Activated naive CD4-positive, alpha-beta T cell treated with anti-CD3 and anti-CD28 coated beads, Interleukin-2, amount 50 U/mL, for 72 hours (primary cell): ENCODE data around the gene ALPG. TPM values are rescaled to one million over a fixed set of nuclear protein-coding genes. Genes with fewer than 3 reads are reported as not detected.
A peak's percentile ranks its signal among the peaks of the same experiment; 100 is the strongest.
"Not testable (repeated sequence)": the region's sequence is repeated elsewhere in the genome, so short reads cannot be mapped to it uniquely, and the experiment has no call there.

Experiments used
- ATAC-seq, 2 donors: fragments of 150-1000 bp; cut with Tn5 transposase; 2 replicates each; pipeline ENCODE4 v1.10.0; 2021; ENCODE audit warnings: mild to moderate bottlenecking in 2 of 2, moderate library complexity in 2 of 2
- DNase-seq, 2 donors: peaks; one replicate each; pipeline ENCODE4 v3.0.0; 2021 to 2022; ENCODE audit warnings: low spot score in 2 of 2
- H3K27ac Mint-ChIP-seq, 2 donors: one replicate each; pipeline ENCODE4 v1.8.0; 2022; ENCODE audit warnings: mild to moderate bottlenecking in 2 of 2, mixed read lengths in 2 of 2
- H3K36me3 Mint-ChIP-seq, 2 donors: one replicate each; pipeline ENCODE4 v1.8.0; 2022; ENCODE audit warnings: mixed read lengths in 2 of 2
- H3K9me3 Mint-ChIP-seq, 2 donors: one replicate each; pipeline ENCODE4 v1.8.0; 2022; ENCODE audit warnings: mixed read lengths in 2 of 2
- total RNA-seq, 2 donors: library from RNA; stranded (reverse); gene quantifications; one replicate each; pipeline ENCODE4 v1.2.3, GENCODE V29; 2022

The ALPG gene
- total RNA-seq, 2 donors from 2014 or later: not detected

GRCh38 chr2:232439758-232440135, 33.1 kb downstream of the ALPG start:
- H3K9me3 Mint-ChIP-seq: no peaks in the 10 kb centered on the region
- H3K27ac Mint-ChIP-seq: no peak overlapping the region
- no peaks in the 10 kb centered on the region for H3K36me3 Mint-ChIP-seq
- peak; percentile 3 to 15 for ATAC-seq
- DNase-seq: no peak

- ATAC-seq (peak; percentile 85), DNase-seq (peak; percentile 81 to 97)
- not testable (repeated sequence) for H3K9me3 Mint-ChIP-seq, H3K27ac Mint-ChIP-seq, H3K36me3 Mint-ChIP-seq
Observed at GRCh38 chr2:232440220-232441018, 33.8 kb downstream of the ALPG start.

GRCh38 chr2:232441147-232441651, 34.6 kb downstream of the ALPG start:
- no peak for DNase-seq

GRCh38 chr2:232441922-232442321, 35.3 kb downstream of the ALPG start:
- not testable (repeated sequence) for ATAC-seq, H3K9me3 Mint-ChIP-seq, DNase-seq, H3K36me3 Mint-ChIP-seq, H3K27ac Mint-ChIP-seq

More at GRCh38 chr2:232441147-232441651, 34.6 kb downstream of the ALPG start:
- Mint-ChIP-seq H3K27ac (no peak overlapping the region), H3K36me3 (no peaks in the 10 kb centered on the region), H3K9me3 (no peaks in the 10 kb centered on the region)
- ATAC-seq: no peak

- H3K9me3 Mint-ChIP-seq, H3K27ac Mint-ChIP-seq: not testable (repeated sequence)
Observed at GRCh38 chr2:232442431-232442830, 35.8 kb downstream of the ALPG start.

GRCh38 chr2:232443047-232443446, 36.4 kb downstream of the ALPG start:
- not testable (repeated sequence) for DNase-seq, H3K27ac Mint-ChIP-seq, H3K36me3 Mint-ChIP-seq, ATAC-seq, H3K9me3 Mint-ChIP-seq

More at GRCh38 chr2:232442431-232442830, 35.8 kb downstream of the ALPG start:
- DNase-seq, H3K36me3 Mint-ChIP-seq, ATAC-seq: not testable (repeated sequence)

GRCh38 chr2:232443669-232444408, 37.2 kb downstream of the ALPG start:
- ATAC-seq, H3K9me3 Mint-ChIP-seq, H3K36me3 Mint-ChIP-seq, DNase-seq: not testable (repeated sequence)
- H3K27ac Mint-ChIP-seq: peak overlapping the region in 1 of 2 donors; percentile 72

- peak; percentile 65 to 73 for ATAC-seq
- H3K36me3 Mint-ChIP-seq: no peaks in the 10 kb centered on the region
- peak in 1 of 2 donors; percentile 82 for DNase-seq
- H3K27ac Mint-ChIP-seq: peak overlapping the region in 1 of 2 donors; percentile 72
- no peaks in the 10 kb centered on the region for H3K9me3 Mint-ChIP-seq
Observed at GRCh38 chr2:232444409-232445148, 37.9 kb downstream of the ALPG start.

- H3K36me3 Mint-ChIP-seq, H3K9me3 Mint-ChIP-seq, H3K27ac Mint-ChIP-seq, ATAC-seq, DNase-seq: not testable (repeated sequence)
Observed at GRCh38 chr2:232445149-232445885, 38.7 kb downstream of the ALPG start.

- H3K9me3 Mint-ChIP-seq, DNase-seq, H3K27ac Mint-ChIP-seq, H3K36me3 Mint-ChIP-seq: not testable (repeated sequence)
- ATAC-seq: peak; percentile 53 to 66
Observed at GRCh38 chr2:232446266-232446777, 39.7 kb downstream of the ALPG start.

GRCh38 chr2:232447091-232447620, 40.5 kb downstream of the ALPG start:
- no peak for ATAC-seq
- no peaks in the 10 kb centered on the region for H3K36me3 Mint-ChIP-seq
- no peak for DNase-seq
- H3K27ac Mint-ChIP-seq: no peak overlapping the region
- no peaks in the 10 kb centered on the region for H3K9me3 Mint-ChIP-seq

GRCh38 chr2:232447638-232448303, 41.1 kb downstream of the ALPG start:
- Mint-ChIP-seq H3K36me3 (no peaks in the 10 kb centered on the region), H3K9me3 (no peaks in the 10 kb centered on the region), H3K27ac (no peak overlapping the region)
- DNase-seq (no peak), ATAC-seq (no peak)

GRCh38 chr2:232448304-232448690, 41.7 kb downstream of the ALPG start:
- H3K36me3 Mint-ChIP-seq: no peaks in the 10 kb centered on the region
- no peaks in the 10 kb centered on the region for H3K9me3 Mint-ChIP-seq
- ATAC-seq (no peak), DNase-seq (no peak)
- H3K27ac Mint-ChIP-seq: no peak overlapping the region

- Mint-ChIP-seq H3K9me3 (no peaks in the 10 kb centered on the region), H3K27ac (no peak overlapping the region), H3K36me3 (no peaks in the 10 kb centered on the region)
- no peak for ATAC-seq
- no peak for DNase-seq
Observed at GRCh38 chr2:232449964-232450363, 43.3 kb downstream of the ALPG start.

GRCh38 chr2:232451645-232452044, 45.0 kb downstream of the ALPG start:
- H3K27ac Mint-ChIP-seq, H3K36me3 Mint-ChIP-seq, H3K9me3 Mint-ChIP-seq, DNase-seq, ATAC-seq: not testable (repeated sequence)
